ENCODE results near the gene PHOX2B. TPM values are rescaled to one million over a fixed set of nuclear protein-coding genes. Genes with fewer than 3 reads are reported as not detected.

Gene PHOX2B
- total RNA-seq, 2 experiments from 2014 or later, result not detected

DNA sequence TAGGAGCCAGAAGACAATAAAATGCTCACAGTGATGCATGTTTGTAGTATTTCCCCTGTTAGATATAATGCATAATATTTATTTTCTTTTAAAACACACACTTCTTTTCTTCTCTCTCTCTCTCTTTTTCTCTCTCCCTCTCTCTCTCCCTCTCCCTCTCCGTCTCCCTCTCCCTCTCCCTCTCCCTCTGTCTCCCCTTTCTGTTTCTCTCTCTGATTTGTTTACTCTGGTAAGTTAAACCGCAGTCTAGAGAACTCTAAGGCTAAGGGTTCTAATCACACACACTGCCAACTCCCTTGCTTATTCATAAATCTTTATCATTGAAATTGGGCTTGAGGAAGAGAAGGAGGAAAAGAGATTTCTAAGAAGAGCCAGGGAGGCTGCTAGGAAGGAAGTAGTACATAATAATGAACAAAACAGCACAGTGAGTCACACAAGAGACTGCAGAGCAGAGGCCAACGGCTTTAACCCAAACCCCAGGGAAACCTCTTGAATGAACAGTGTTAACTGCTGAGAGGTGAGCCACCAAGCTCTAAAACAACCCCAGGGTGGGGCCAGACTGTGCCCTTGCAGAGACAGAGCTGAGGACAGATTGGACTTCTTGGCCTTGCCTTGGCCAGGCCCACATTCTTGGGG, 9.1 kb upstream of the PHOX2B start:
- Mint-ChIP-seq H3K27ac (no peak overlapping the region), H3K4me1 (ENCODE audit: low read depth) (no peaks in the 10 kb centered on the region), H3K9me3 (no peaks in the 10 kb centered on the region), H3K36me3 (no peaks in the 10 kb centered on the region), H3K4me3 (no peak overlapping the region), H3K27me3 (peaks cover 28% of the 10 kb centered on the region)
- DNase-seq, result no peak
- CTCF ChIA-PET, result no interaction called here
- POLR2A ChIA-PET, result no interaction called here
- intact Hi-C loops (cut with micrococcal nuclease), result no loop called here

- Mint-ChIP-seq H3K36me3 (no peaks in the 10 kb centered on the region), H3K9me3 (no peaks in the 10 kb centered on the region), H3K4me3 (no peak overlapping the region), H3K4me1 (ENCODE audit: low read depth) (no peaks in the 10 kb centered on the region), H3K27me3 (peaks cover 54% of the 10 kb centered on the region), H3K27ac (no peak overlapping the region)
- no peak for DNase-seq
- CTCF ChIA-PET, result no interaction called here
- POLR2A ChIA-PET, result no interaction called here
- intact Hi-C loops (cut with micrococcal nuclease), result no loop called here
These were observed 5.4 kb upstream of the PHOX2B start for GRCh38 chr4:41753942-41754341.

DNA sequence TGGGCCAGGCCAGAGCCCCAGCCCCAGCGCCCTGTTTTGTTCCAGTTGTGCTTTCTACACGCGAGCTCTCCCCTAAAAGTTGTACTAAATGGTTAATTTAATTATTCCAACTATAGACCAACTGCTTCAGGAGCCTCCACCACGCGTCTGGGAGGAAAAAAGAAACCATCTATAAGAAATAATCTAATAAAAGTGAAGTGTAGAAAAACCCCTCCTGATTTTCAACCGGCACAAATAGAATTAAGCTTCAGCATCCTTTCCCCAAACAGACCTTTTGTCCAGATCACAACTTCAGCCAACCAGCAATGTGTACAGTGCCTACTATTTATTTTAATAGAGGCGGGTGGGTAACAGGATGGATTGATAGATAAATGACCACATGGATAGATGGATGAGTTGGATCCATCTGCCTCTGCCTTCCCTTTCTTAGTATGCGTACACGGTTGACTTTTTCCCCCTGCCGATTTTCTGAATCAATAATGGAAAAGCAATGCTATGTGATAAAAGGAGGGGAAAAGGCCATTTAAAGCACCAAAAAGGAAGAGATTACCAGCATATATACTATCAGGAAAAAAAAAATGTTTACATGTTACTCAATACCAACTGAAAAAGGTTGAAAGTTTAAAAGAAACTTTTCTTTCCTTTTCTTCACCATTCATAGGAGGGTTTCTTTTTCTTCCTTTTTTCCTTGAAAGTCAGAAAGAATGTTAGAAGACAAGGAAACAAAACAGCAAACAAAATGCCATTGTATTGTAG, 3.7 kb upstream of the PHOX2B start:
- Mint-ChIP-seq H3K4me1 (ENCODE audit: low read depth) (no peaks in the 10 kb centered on the region), H3K9me3 (no peaks in the 10 kb centered on the region), H3K36me3 (no peaks in the 10 kb centered on the region), H3K4me3 (no peak overlapping the region), H3K27me3 (peaks cover 68% of the 10 kb centered on the region), H3K27ac (no peak overlapping the region)
- CTCF ChIA-PET, result no interaction called here
- no peak for DNase-seq
- POLR2A ChIA-PET, result no interaction called here
- intact Hi-C loops (cut with micrococcal nuclease), result no loop called here

GRCh38 chr4:41751449-41752061, 3.0 kb upstream of the PHOX2B start:
- no peak for DNase-seq
- H3K9me3 Mint-ChIP-seq, result no peaks in the 10 kb centered on the region
- H3K27me3 Mint-ChIP-seq, result peaks cover 74% of the 10 kb centered on the region
- H3K36me3 Mint-ChIP-seq, result no peaks in the 10 kb centered on the region
- CTCF ChIA-PET, result no interaction called here
- H3K4me3 Mint-ChIP-seq, result no peak overlapping the region
- H3K4me1 Mint-ChIP-seq (ENCODE audit: low read depth), result no peaks in the 10 kb centered on the region
- POLR2A ChIA-PET, result no interaction called here
- intact Hi-C loops (cut with micrococcal nuclease), result loop anchor here (2.0 kb wide), 1 partner anchor 129 kb away; no protein-coding TSS in a partner anchor
- H3K27ac Mint-ChIP-seq, result no peak overlapping the region

DNA sequence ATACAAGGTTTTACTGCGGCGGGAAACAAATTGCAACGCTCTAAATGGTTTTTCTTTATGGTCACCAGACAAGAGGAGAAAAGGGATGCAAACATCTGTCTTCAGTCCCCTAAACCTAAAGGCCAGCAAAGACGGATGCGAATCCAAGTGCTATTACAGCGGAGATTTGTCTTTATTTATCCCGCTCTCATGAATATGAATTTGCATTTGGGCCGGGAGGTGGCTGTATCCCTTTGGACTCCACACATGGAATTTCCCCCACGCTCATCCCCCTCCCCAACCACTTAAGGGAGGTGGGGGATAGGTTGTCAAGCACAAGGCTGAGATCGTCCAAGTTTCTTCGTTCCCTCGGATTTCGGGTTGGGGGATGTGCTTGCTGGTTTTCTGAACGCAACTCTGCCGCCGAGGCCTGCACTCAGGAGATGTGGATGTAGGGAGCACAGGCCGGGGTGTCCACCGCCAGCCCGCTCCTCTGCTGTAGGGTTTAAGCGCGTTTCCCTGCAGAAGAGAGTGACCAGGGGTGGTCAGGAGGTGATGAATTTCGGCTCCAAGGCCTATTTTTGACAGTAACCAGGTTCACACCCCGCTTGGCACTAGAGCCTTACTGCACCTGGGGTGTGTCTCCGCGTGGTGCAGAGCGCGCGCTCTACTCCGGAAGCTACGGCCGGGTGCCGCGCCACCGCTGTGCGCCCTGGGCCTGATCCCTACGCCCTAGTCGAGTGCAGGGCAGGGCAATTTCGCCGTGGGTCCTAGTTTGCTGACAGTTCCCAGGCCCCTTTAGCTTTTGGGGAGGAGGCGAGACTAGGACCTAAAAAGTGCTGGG, 2.3 kb upstream of the PHOX2B start:
- Mint-ChIP-seq H3K4me1 (ENCODE audit: low read depth) (no peaks in the 10 kb centered on the region), H3K9me3 (no peaks in the 10 kb centered on the region), H3K4me3 (no peak overlapping the region), H3K36me3 (peaks cover 3% of the 10 kb centered on the region), H3K27ac (no peak overlapping the region), H3K27me3 (peaks cover 78% of the 10 kb centered on the region)
- intact Hi-C loops (cut with micrococcal nuclease), result loop anchor here (2.0 kb wide), 1 partner anchor 130 kb away; no protein-coding TSS in a partner anchor
- DNase-seq, result no peak
- CTCF ChIA-PET, result no interaction called here
- POLR2A ChIA-PET, result no interaction called here

DNA sequence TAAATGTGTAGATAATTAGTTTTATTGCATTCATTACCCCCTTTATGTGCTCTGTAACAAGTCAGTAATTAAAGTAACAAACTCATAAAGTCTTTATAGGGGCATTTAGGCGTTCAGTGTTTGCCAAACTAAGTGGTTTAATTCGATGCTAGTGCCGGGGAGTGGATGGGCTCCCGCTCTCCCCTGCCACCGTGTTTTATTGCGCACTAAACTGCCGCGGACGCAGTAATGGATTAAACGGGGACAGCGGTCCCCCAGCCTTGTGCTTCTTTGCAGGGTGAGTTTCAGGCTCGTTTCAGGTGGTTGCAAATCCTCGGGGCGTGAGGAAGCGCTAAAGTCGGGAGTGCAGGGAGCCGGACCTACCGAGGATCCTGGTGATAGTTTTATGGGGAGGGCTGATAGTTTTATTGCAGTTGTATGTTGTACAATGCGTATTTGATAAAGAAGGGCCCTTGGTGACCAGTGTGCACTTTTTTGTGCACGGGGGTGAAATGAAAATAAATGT, 1.6 kb upstream of the PHOX2B start:
- intact Hi-C loops (cut with micrococcal nuclease), result loop anchor here (2.0 kb wide), 1 partner anchor 131 kb away; no protein-coding TSS in a partner anchor
- Mint-ChIP-seq H3K27me3 (peaks cover 76% of the 10 kb centered on the region), H3K4me3 (no peak overlapping the region), H3K4me1 (ENCODE audit: low read depth) (no peaks in the 10 kb centered on the region), H3K36me3 (peaks cover 3% of the 10 kb centered on the region), H3K27ac (no peak overlapping the region), H3K9me3 (no peaks in the 10 kb centered on the region)
- POLR2A ChIA-PET, result no interaction called here
- CTCF ChIA-PET, result no interaction called here
- DNase-seq, result no peak

DNA sequence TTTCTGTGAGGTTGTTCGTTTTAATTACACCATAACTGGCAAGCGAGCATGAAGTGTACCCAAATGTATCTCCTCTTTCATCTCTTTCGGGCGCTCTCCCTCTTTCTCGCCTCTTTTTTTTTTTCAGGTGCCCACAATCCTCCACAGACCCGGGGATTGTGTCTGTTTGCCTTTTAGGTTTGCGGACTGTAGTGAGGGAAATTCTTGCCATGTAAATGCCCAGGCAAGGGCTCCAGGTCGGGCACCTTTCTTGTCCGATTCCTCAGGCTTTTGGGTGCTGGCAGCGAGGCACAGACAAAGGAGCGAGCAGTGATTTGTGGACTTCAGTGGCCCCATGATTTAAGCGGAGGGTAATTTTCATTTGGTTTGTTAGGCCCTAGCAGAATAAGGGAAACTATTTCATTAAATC, 1.1 kb upstream of the PHOX2B start:
- ChIA-PET CTCF (no interaction called here), POLR2A (no interaction called here)
- H3K4me3 Mint-ChIP-seq, result no peak overlapping the region
- no peak overlapping the region for H3K27ac Mint-ChIP-seq
- peaks cover 76% of the 10 kb centered on the region for H3K27me3 Mint-ChIP-seq
- peaks cover 3% of the 10 kb centered on the region for H3K36me3 Mint-ChIP-seq
- no peak for DNase-seq
- no peaks in the 10 kb centered on the region for H3K9me3 Mint-ChIP-seq
- intact Hi-C loops (cut with micrococcal nuclease), result loop anchor here (2.0 to 5.0 kb wide), 2 partner anchors 118 to 131 kb away; no protein-coding TSS in a partner anchor
- no peaks in the 10 kb centered on the region for H3K4me1 Mint-ChIP-seq (ENCODE audit: low read depth)

- intact Hi-C loops (cut with micrococcal nuclease), result loop anchor here (5.0 kb wide), 1 partner anchor 119 kb away; no protein-coding TSS in a partner anchor
- no peak for DNase-seq
- H3K27ac Mint-ChIP-seq, result no peak overlapping the region
- H3K4me1 Mint-ChIP-seq (ENCODE audit: low read depth), result no peaks in the 10 kb centered on the region
- peaks cover 3% of the 10 kb centered on the region for H3K36me3 Mint-ChIP-seq
- CTCF ChIA-PET, result interaction anchor here (0.6 to 1.8 kb wide), 2 partner anchors 15 to 130 kb away, joined by 3 to 5 read pairs; no protein-coding TSS in a partner anchor
- peaks cover 76% of the 10 kb centered on the region for H3K27me3 Mint-ChIP-seq
- no peak overlapping the region for H3K4me3 Mint-ChIP-seq
- POLR2A ChIA-PET, result no interaction called here
- no peaks in the 10 kb centered on the region for H3K9me3 Mint-ChIP-seq
These were observed 403 bp downstream of the PHOX2B start for GRCh38 chr4:41748074-41748570.

DNA sequence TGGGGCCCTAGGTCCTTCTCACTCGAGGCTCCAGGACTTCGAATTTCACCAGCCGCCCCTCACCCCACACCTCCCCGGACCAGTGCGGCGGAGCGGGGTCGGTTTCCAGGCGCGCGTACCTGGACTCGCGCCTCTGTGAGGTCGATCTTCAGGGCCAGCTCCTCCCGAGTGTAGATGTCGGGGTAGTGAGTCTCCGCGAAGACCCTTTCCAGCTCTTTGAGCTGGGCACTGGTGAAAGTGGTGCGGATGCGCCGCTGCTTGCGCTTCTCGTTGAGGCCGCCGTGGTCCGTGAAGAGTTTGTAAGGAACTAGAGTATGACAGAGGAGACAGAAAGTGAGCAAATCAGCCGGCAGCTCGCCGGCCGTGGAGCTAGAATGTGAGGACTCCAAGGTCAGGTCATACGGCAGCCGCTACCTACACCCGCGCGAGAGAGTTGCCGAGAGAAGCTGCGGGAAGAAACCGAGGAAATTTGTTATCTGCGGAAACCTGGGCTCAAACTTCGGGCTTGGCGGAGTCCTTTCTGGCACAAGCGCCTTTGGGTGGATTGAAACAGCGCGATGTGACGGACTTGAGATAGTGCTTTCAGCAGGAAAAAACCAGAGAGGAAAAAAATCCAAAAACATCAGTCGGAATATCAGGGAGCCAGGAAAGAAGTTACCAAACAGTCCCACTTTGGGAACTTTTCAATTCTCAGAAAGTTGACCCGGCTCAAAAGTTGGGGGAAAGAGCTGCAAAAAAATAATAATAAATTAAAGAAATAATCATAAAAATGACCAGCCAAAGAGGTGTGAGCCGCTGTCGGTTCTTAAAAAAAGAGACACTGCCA, 1.1 kb downstream of the PHOX2B start:
- Mint-ChIP-seq H3K27ac (no peak overlapping the region), H3K27me3 (peaks cover 72% of the 10 kb centered on the region), H3K36me3 (peaks cover 3% of the 10 kb centered on the region), H3K9me3 (no peaks in the 10 kb centered on the region), H3K4me1 (ENCODE audit: low read depth) (no peaks in the 10 kb centered on the region), H3K4me3 (no peak overlapping the region)
- CTCF ChIA-PET, result interaction anchor here (1.7 to 1.8 kb wide), 2 partner anchors 131 to 132 kb away, joined by 3 to 5 read pairs; no protein-coding TSS in a partner anchor
- POLR2A ChIA-PET, result no interaction called here
- intact Hi-C loops (cut with micrococcal nuclease), result loop anchor here (5.0 kb wide), 1 partner anchor 120 kb away; no protein-coding TSS in a partner anchor
- DNase-seq, result no peak

DNA sequence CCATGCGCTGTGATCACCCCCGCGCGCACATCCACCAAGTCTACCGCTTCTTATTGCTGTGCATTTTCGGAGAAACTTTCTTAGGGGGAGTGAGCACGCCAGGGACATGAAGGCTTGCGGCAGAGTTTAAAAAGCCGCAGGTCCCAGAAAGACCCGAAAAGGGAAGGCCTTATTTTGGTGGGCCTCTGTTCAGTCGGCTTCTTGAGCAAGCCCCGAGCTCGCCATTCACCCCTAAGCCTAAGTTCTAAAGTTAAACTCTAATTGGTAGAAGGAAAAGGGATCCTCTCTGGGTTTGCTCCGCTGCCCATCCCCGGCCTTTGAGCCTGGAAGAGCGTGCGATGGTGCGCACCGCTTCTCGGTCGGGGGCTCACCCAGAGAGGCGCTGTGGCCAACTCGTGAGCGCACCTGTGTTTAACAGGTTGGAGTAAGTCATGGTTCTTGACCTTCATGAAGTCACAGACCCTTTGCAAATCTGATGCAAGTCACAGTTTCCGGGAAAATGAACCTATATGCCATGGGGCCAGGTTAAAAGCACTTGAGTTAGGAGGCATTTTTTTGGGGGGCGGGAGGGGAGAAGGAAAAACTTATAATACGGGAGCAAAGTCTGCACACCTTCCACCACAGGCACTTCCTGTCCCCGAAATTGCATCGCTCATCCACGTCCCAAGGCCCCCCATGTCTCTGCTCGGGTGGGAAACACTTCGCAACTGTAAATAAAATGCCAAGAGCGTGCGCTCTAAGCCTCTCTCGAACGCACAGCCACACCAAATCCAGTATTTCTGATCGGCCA, 1.9 kb downstream of the PHOX2B start:
- H3K4me1 Mint-ChIP-seq (ENCODE audit: low read depth), result no peaks in the 10 kb centered on the region
- intact Hi-C loops (cut with micrococcal nuclease), result loop anchor here (5.0 kb wide), 1 partner anchor 121 kb away; no protein-coding TSS in a partner anchor
- ChIA-PET POLR2A (no interaction called here), CTCF (interaction anchor here (1.7 kb wide), 1 partner anchor 133 kb away, joined by 3 read pairs; no protein-coding TSS in a partner anchor)
- peaks cover 3% of the 10 kb centered on the region for H3K36me3 Mint-ChIP-seq
- H3K4me3 Mint-ChIP-seq, result no peak overlapping the region
- H3K9me3 Mint-ChIP-seq, result no peaks in the 10 kb centered on the region
- no peak for DNase-seq
- no peak overlapping the region for H3K27ac Mint-ChIP-seq
- peaks cover 65% of the 10 kb centered on the region for H3K27me3 Mint-ChIP-seq

Measured in activated CD4-positive, alpha-beta memory T cell treated with anti-CD3 and anti-CD28 coated beads for 36 hours (primary cell).